NB4 (cell line): ENCODE data around the gene LTV1.
A peak's percentile ranks its signal among the peaks of the same experiment; 100 is the strongest.

Experiments
- DNase-seq: peaks from one replicate; pipeline ENCODE4 v3.0.0; 2010; ENCODE audit warnings: low read depth
- H3K4me3 ChIP-seq: one replicate; pipeline ENCODE4 v1.5.1; 2011; ENCODE audit warnings: mild to moderate bottlenecking, low read depth, low read length, moderate library complexity
- CTCF ChIP-seq: IDR thresholded peaks from one replicate; pipeline ENCODE4 v1.5.1; 2012; ENCODE audit warnings: low read depth, low read length
- MAX ChIP-seq: IDR thresholded peaks from 2 replicates; pipeline ENCODE4 v1.6.1; 2011; ENCODE audit warnings: low read depth, low read length
- MYC ChIP-seq: IDR thresholded peaks from 2 replicates; pipeline ENCODE4 v1.6.1; 2011; ENCODE audit warnings: low read depth, low read length
- POLR2A ChIP-seq: IDR thresholded peaks from 2 replicates; pipeline ENCODE4 v1.6.1; 2011; ENCODE audit warnings: mild to moderate bottlenecking; ENCODE audit not compliant: insufficient read length; ENCODE audit errors: extremely low read depth

The LTV1 gene

GRCh38 chr6:143884216-143884900 lies 41.2 kb downstream of the LTV1 start:
- TF ChIP-seq CTCF = no peak
- no peak for TF ChIP-seq MAX
- no peak for TF ChIP-seq MYC
- no peak for TF ChIP-seq POLR2A
- no peak for DNase-seq
- H3K4me3 ChIP-seq = no peak overlapping the region

- TF ChIP-seq MYC = no peak
- TF ChIP-seq POLR2A = no peak
- no peak for TF ChIP-seq MAX
- no peak for TF ChIP-seq CTCF
Observed at GRCh38 chr6:143885116-143885515, 42.0 kb downstream of the LTV1 start.

GRCh38 chr6:143894655-143895054 lies 51.5 kb downstream of the LTV1 start:
- H3K4me3 ChIP-seq = no peak overlapping the region
- TF ChIP-seq MAX (no peak), POLR2A (no peak)
- no peak for DNase-seq

More at GRCh38 chr6:143885116-143885515, 42.0 kb downstream of the LTV1 start:
- DNase-seq = no peak
- no peak overlapping the region for H3K4me3 ChIP-seq

GRCh38 chr6:143896126-143896860 lies 53.2 kb downstream of the LTV1 start:
- DNase-seq = peak; percentile 7
- TF ChIP-seq POLR2A (no peak), MYC (no peak), MAX (no peak), CTCF (no peak)
- H3K4me3 ChIP-seq = no peak overlapping the region

GRCh38 chr6:143900358-143900757 lies 57.2 kb downstream of the LTV1 start:
- H3K4me3 ChIP-seq = no peak overlapping the region
- DNase-seq = no peak
- TF ChIP-seq POLR2A = no peak
- no peak for TF ChIP-seq MAX
- no peak for TF ChIP-seq CTCF
- no peak for TF ChIP-seq MYC
